Skeletal muscle tissue (tissue), 4 donors: ENCODE data around the gene INTS1. TPM values are rescaled to one million over a fixed set of nuclear protein-coding genes. Genes with fewer than 3 reads are reported as not detected.
A peak's percentile ranks its signal among the peaks of the same experiment; 100 is the strongest.

Experiments used
- H3K27ac ChIP-seq: one replicate; pipeline ENCODE4 v1.7.0; 2013; ENCODE audit warnings: mild to moderate bottlenecking, low read depth, low read length, inconsistent platforms
- H3K27me3 ChIP-seq, 3 donors: one replicate each; pipeline ENCODE4 v1.7.0; 2013; ENCODE audit warnings: low read length in 3 of 3; ENCODE audit not compliant: control insufficient read depth in 3 of 3, insufficient read depth in 3 of 3
- H3K36me3 ChIP-seq, 3 donors: one replicate each; pipeline ENCODE4 v1.7.0; 2013; ENCODE audit warnings: low read length in 3 of 3; ENCODE audit not compliant: control insufficient read depth in 3 of 3, insufficient read depth in 3 of 3
- H3K4me1 ChIP-seq, 3 donors: one replicate each; pipeline ENCODE4 v1.7.0; 2013; ENCODE audit warnings: low read length in 3 of 3, mild to moderate bottlenecking in 3 of 3; ENCODE audit not compliant: control insufficient read depth in 3 of 3, insufficient read depth in 3 of 3
- H3K4me3 ChIP-seq, 3 donors: one replicate each; pipeline ENCODE4 v1.7.0; 2013; ENCODE audit warnings: low read length in 3 of 3
- H3K9ac ChIP-seq, 3 donors: one replicate each; pipeline ENCODE4 v1.7.0; 2013; ENCODE audit warnings: low read length in 3 of 3, mild to moderate bottlenecking in 3 of 3, moderate library complexity in 2 of 3, low read depth in 1 of 3
- H3K9me3 ChIP-seq, 3 donors: one replicate each; pipeline ENCODE4 v1.7.0; 2013; ENCODE audit warnings: low read length in 3 of 3; ENCODE audit not compliant: control insufficient read depth in 3 of 3
- total RNA-seq: library from RNA; depleted of rRNA; stranded (reverse); fragments of >200 nt; gene quantifications from one replicate; pipeline ENCODE4 v1.2.3, GENCODE V29; 2014
- donor health status: Osteomylitis.

The INTS1 gene
- total RNA-seq, 1 donor from 2014 or later, result 16.7 TPM

- peaks cover 12 to 24% (median 14%) of the 10 kb centered on the region in 3 donors for H3K4me1 ChIP-seq
- no peaks in the 10 kb centered on the region for H3K9me3 ChIP-seq
- peaks cover 0 to under 1% (median 0%) of the 10 kb centered on the region in 3 donors for H3K27me3 ChIP-seq
- no peak overlapping the region for H3K4me3 ChIP-seq
- H3K9ac ChIP-seq, result no peak overlapping the region
- no peak overlapping the region for H3K27ac ChIP-seq
- no peaks in the 10 kb centered on the region for H3K36me3 ChIP-seq
Measured at GRCh38 chr7:1508277-1508758, 4.1 kb upstream of the INTS1 start.

- Histone ChIP-seq H3K9me3 (no peaks in the 10 kb centered on the region), H3K9ac (peak overlapping the region in 1 of 3 donors; percentile 16), H3K36me3 (peaks cover 15 to 19% (median 18%) of the 10 kb centered on the region in 3 donors), H3K4me3 (no peak overlapping the region), H3K4me1 (peaks cover 22 to 35% (median 24%) of the 10 kb centered on the region in 3 donors), H3K27me3 (no peaks in the 10 kb centered on the region), H3K27ac (no peak overlapping the region)
Measured at GRCh38 chr7:1505731-1506550, 1.8 kb upstream of the INTS1 start.

- Histone ChIP-seq H3K4me1 (peaks cover 22 to 35% (median 24%) of the 10 kb centered on the region in 3 donors), H3K9me3 (no peaks in the 10 kb centered on the region), H3K4me3 (peak overlapping the region; percentile 89 to 93 (median 92)), H3K36me3 (peaks cover 31 to 36% (median 33%) of the 10 kb centered on the region in 3 donors), H3K27ac (no peak overlapping the region), H3K9ac (peak overlapping the region; percentile 80 to 92 (median 91)), H3K27me3 (no peaks in the 10 kb centered on the region)
Measured at GRCh38 chr7:1503390-1503789, 799 bp downstream of the INTS1 start.

GRCh38 chr7:1502845-1503244 lies 1.3 kb downstream of the INTS1 start:
- Histone ChIP-seq H3K9ac (peak overlapping the region in 2 of 3 donors; percentile 43 to 91), H3K4me3 (peak overlapping the region; percentile 89 to 93 (median 92)), H3K27ac (no peak overlapping the region), H3K4me1 (peaks cover 22 to 35% (median 24%) of the 10 kb centered on the region in 3 donors), H3K36me3 (peaks cover 35 to 40% (median 39%) of the 10 kb centered on the region in 3 donors), H3K27me3 (no peaks in the 10 kb centered on the region), H3K9me3 (no peaks in the 10 kb centered on the region)

- no peak overlapping the region for H3K27ac ChIP-seq
- H3K4me1 ChIP-seq, result peaks cover 19 to 29% (median 20%) of the 10 kb centered on the region in 3 donors
- no peaks in the 10 kb centered on the region for H3K9me3 ChIP-seq
- H3K27me3 ChIP-seq, result no peaks in the 10 kb centered on the region
- peak overlapping the region in 1 of 3 donors; percentile 3 for H3K9ac ChIP-seq
- H3K4me3 ChIP-seq, result no peak overlapping the region
- peaks cover 45 to 50% (median 50%) of the 10 kb centered on the region in 3 donors for H3K36me3 ChIP-seq
Measured at GRCh38 chr7:1501487-1502270, 2.5 kb downstream of the INTS1 start.

GRCh38 chr7:1500064-1500807 lies 4.0 kb downstream of the INTS1 start:
- no peaks in the 10 kb centered on the region for H3K9me3 ChIP-seq
- H3K27me3 ChIP-seq, result no peaks in the 10 kb centered on the region
- H3K4me1 ChIP-seq, result peaks cover 18 to 26% (median 19%) of the 10 kb centered on the region in 3 donors
- no peak overlapping the region for H3K27ac ChIP-seq
- H3K9ac ChIP-seq, result peak overlapping the region in 1 of 3 donors; percentile 33
- peaks cover 51 to 61% (median 57%) of the 10 kb centered on the region in 3 donors for H3K36me3 ChIP-seq
- no peak overlapping the region for H3K4me3 ChIP-seq

- Histone ChIP-seq H3K27ac (no peak overlapping the region), H3K36me3 (peaks cover 53 to 61% (median 60%) of the 10 kb centered on the region in 3 donors), H3K4me3 (no peak overlapping the region), H3K27me3 (no peaks in the 10 kb centered on the region), H3K4me1 (peaks cover 18 to 24% (median 19%) of the 10 kb centered on the region in 3 donors), H3K9ac (no peak overlapping the region), H3K9me3 (no peaks in the 10 kb centered on the region)
Measured at GRCh38 chr7:1499367-1500029, 4.7 kb downstream of the INTS1 start.

- peaks cover 61 to 67% (median 65%) of the 10 kb centered on the region in 3 donors for H3K36me3 ChIP-seq
Measured at GRCh38 chr7:1498370-1499305, 5.6 kb downstream of the INTS1 start.

More at GRCh38 chr7:1498370-1499305, 5.6 kb downstream of the INTS1 start:
- H3K4me1 ChIP-seq, result peaks cover 18 to 22% (median 19%) of the 10 kb centered on the region in 3 donors
- H3K27me3 ChIP-seq, result no peaks in the 10 kb centered on the region
- H3K9me3 ChIP-seq, result no peaks in the 10 kb centered on the region
- no peak overlapping the region for H3K4me3 ChIP-seq
- H3K9ac ChIP-seq, result no peak overlapping the region
- H3K27ac ChIP-seq, result no peak overlapping the region
